ENCODE measurements around the gene RAB3IL1. TPM values are rescaled to one million over a fixed set of nuclear protein-coding genes. Genes with fewer than 3 reads are reported as not detected.

RAB3IL1 gene
- total and polyA plus RNA-seq, 4 donors, result 2.1 to 41.6 (median 5.4) TPM

GRCh38 chr11:61874377-61874809 is 43.0 kb downstream of the RAB3IL1 start (continued):
- TF ChIP-seq ZBTB33 (IDR thresholded peaks at IDR 0.05) (no peak), RAD21 (IDR thresholded peaks at IDR 0.05) (no peak), HNF4G (IDR thresholded peaks at IDR 0.05) (no peak), SP1 (IDR thresholded peaks at IDR 0.05) (no peak)

GRCh38 chr11:61873588-61874376 is 43.6 kb downstream of the RAB3IL1 start:
- 86% methylated on average over 16 of the region's 16 CpGs for WGBS
- Histone ChIP-seq H3K9ac (ENCODE audit: low read depth in 1 of 2, low read length in 2 of 2) (no peak overlapping the region), H3K27me3 (ENCODE audit: control insufficient read depth in 4 of 4, insufficient read depth in 4 of 4, low read length in 3 of 4) (no peaks in the 10 kb centered on the region), H3K4me1 (ENCODE audit: control insufficient read depth in 4 of 4, insufficient read depth in 4 of 4, low read length in 3 of 4) (no peaks in the 10 kb centered on the region), H3K4me3 (ENCODE audit: low read depth in 1 of 3, low read length in 3 of 3) (no peak overlapping the region), H3K9me3 (ENCODE audit: control insufficient read depth in 4 of 4, low read length in 3 of 4) (no peaks in the 10 kb centered on the region), H3K27ac (ENCODE audit: low read depth in 1 of 2, low read length in 2 of 2) (no peak overlapping the region), H3K36me3 (ENCODE audit: control insufficient read depth in 4 of 4, insufficient read depth in 3 of 4, low read depth in 1 of 4, low read length in 3 of 4) (no peaks in the 10 kb centered on the region)
- DNase-seq (ENCODE audit: low spot score), result no peak
- TF ChIP-seq FOXA2 (IDR thresholded peaks at IDR 0.05) (no peak), EGR1 (IDR thresholded peaks at IDR 0.05; ENCODE audit: low read depth in 2 of 2) (no peak), RXRA (IDR thresholded peaks at IDR 0.05) (no peak), RAD21 (IDR thresholded peaks at IDR 0.05) (no peak)

- WGBS, result 91% methylated on average over 20 of the region's 20 CpGs
- Histone ChIP-seq H3K27me3 (ENCODE audit: control insufficient read depth in 4 of 4, insufficient read depth in 4 of 4, low read length in 3 of 4) (no peaks in the 10 kb centered on the region), H3K27ac (ENCODE audit: low read depth in 1 of 2, low read length in 2 of 2) (no peak overlapping the region), H3K4me1 (ENCODE audit: control insufficient read depth in 4 of 4, insufficient read depth in 4 of 4, low read length in 3 of 4) (no peaks in the 10 kb centered on the region), H3K4me3 (ENCODE audit: low read depth in 1 of 3, low read length in 3 of 3) (no peak overlapping the region), H3K9me3 (ENCODE audit: control insufficient read depth in 4 of 4, low read length in 3 of 4) (no peaks in the 10 kb centered on the region), H3K9ac (ENCODE audit: low read depth in 1 of 2, low read length in 2 of 2) (no peak overlapping the region), H3K36me3 (ENCODE audit: control insufficient read depth in 4 of 4, insufficient read depth in 3 of 4, low read depth in 1 of 4, low read length in 3 of 4) (no peaks in the 10 kb centered on the region)
- DNase-seq (ENCODE audit: low spot score), result no peak
- TF ChIP-seq TAF1 (conservative IDR thresholded peaks at IDR 0.05) (no peak), NR2F2 (IDR thresholded peaks at IDR 0.05) (no peak), RXRA (IDR thresholded peaks at IDR 0.05) (no peak), REST (IDR thresholded peaks at IDR 0.05) (no peak), GABPA (IDR thresholded peaks at IDR 0.05 in 1 of 2, conservative IDR thresholded peaks at IDR 0.05 in 1 of 2) (no peak), SP1 (IDR thresholded peaks at IDR 0.05) (no peak), ATF3 (IDR thresholded peaks at IDR 0.05) (no peak), HNF4A (conservative IDR thresholded peaks at IDR 0.05) (no peak), HNF4G (IDR thresholded peaks at IDR 0.05) (no peak), CTCF (IDR thresholded peaks at IDR 0.05; ENCODE audit: low read depth, low read length, missing input control) (no peak), RAD21 (IDR thresholded peaks at IDR 0.05) (no peak), EGR1 (IDR thresholded peaks at IDR 0.05; ENCODE audit: low read depth in 2 of 2) (no peak), ZBTB33 (IDR thresholded peaks at IDR 0.05) (no peak)
These were observed 44.3 kb downstream of the RAB3IL1 start for GRCh38 chr11:61872935-61873565.
